Right lobe of liver (tissue), 4 donors: ENCODE results near the gene OR4B1.
A peak's percentile ranks its signal among the peaks of the same experiment; 100 is the strongest.

Experiments
- CTCF ChIP-seq, 4 donors: fragments of 200-600 bp in 3 of 4; fragments of 450-650 bp in 1 of 4; IDR thresholded peaks; one replicate each; pipeline versions ENCODE4 v1.5.1 to v1.8.0; 2016 to 2022; ENCODE audit warnings: antibody characterized with exemption in 4 of 4, mild to moderate bottlenecking in 2 of 4
- POLR2A ChIP-seq: fragments of 450-650 bp; IDR thresholded peaks from one replicate; pipeline ENCODE4 v1.6.1; 2017; ENCODE audit warnings: antibody characterized with exemption, mild to moderate bottlenecking
- donor health status: DM: no; HTN: no; CAD: no.
- donor health status: DM: no; HTN: no; CAD: no.
- donor health status: DM: no; HTN: yes; CAD: no.

DNA sequence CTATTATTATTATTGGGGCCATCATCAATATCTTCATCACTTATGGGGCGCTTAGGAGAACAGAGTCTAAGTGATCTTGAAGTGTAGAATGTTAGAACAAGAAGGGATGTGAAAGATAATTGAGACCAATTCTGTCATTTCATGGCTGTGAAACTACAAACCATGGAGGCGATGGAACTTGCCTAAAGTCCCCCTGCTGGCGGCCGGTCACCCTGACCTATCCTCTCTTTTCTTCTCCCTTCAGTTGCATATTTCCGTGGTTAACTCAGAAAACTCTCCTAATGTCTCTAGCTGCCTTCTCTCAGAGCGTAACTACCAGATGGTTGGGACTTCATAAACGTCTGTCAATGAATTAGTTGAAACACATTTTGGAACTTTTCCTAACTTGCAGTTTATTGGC lies 6.6 kb upstream of the OR4B1 start:
- peak in 3 of 4 donors; percentile 5 to 26 (median 14) for TF ChIP-seq CTCF (IDR thresholded peaks at IDR 0.05)
- TF ChIP-seq POLR2A: no peak
